Ovary (tissue), 9 donors: ENCODE data around the gene SLC9B1. TPM values are rescaled to one million over a fixed set of nuclear protein-coding genes. Genes with fewer than 3 reads are reported as not detected.
"Not testable (repeated sequence)": the region's sequence is repeated elsewhere in the genome, so short reads cannot be mapped to it uniquely, and the experiment has no call there.

Experiments
- DNase-seq, 5 donors: peaks; one replicate each; pipeline ENCODE4 v3.0.0-alpha.2; 2019 to 2020
- H3K27ac ChIP-seq, 2 donors: fragments of 200-600 bp; one replicate each; pipeline versions ENCODE4 v1.5.1 to v1.8.0; 2019 to 2022
- H3K27me3 ChIP-seq: fragments of 200-600 bp; one replicate; pipeline ENCODE4 v1.8.0; 2022
- H3K36me3 ChIP-seq: fragments of 200-600 bp; sonication (generic); one replicate; pipeline ENCODE4 v1.5.1; 2019
- H3K4me1 ChIP-seq: one replicate; pipeline ENCODE4 v1.8.1; 2013; ENCODE audit warnings: mild to moderate bottlenecking, moderate library complexity; ENCODE audit not compliant: insufficient read depth
- H3K4me3 ChIP-seq: fragments of 200-600 bp; sonication (generic); one replicate; pipeline ENCODE4 v1.5.1; 2017
- H3K9me3 ChIP-seq, 2 donors: fragments of 200-600 bp in 1 of 2; sonication (generic) in 1 of 2; one replicate each; pipeline versions ENCODE4 v1.5.1 to v1.8.1; 2013 to 2019; ENCODE audit warnings: mild to moderate bottlenecking in 1 of 2, moderate library complexity in 1 of 2
- CTCF ChIP-seq, 3 donors: fragments of 450-650 bp in 2 of 3; fragments of 200-600 bp in 1 of 3; IDR thresholded peaks; one replicate each; pipeline versions ENCODE4 v1.5.1 to v1.8.0; 2016 to 2022; ENCODE audit warnings: antibody characterized with exemption in 3 of 3, mild to moderate bottlenecking in 1 of 3
- EP300 ChIP-seq: sonication (generic); formaldehyde crosslinking; IDR thresholded peaks from one replicate; pipeline ENCODE4 v1.6.1; 2017; ENCODE audit warnings: antibody characterized with exemption
- POLR2A ChIP-seq: fragments of 450-650 bp; IDR thresholded peaks from one replicate; pipeline ENCODE4 v1.6.1; 2017; ENCODE audit warnings: antibody characterized with exemption, mild to moderate bottlenecking, moderate library complexity
- WGBS, 3 donors: extraction: QIAGEN DNeasy Blood & Tissue Kit in 1 of 3; methylation state at CpG; one replicate each; pipeline versions ENCODE4 v1.1.5 to v1.1.7; 2013 to 2017; 5-methylcytosine and 5-hydroxymethylcytosine counted together
- intact Hi-C, 4 donors: fragments of 100-400 bp; cut with DNase I; formaldehyde crosslinking; loops; one replicate each; pipeline versions ENCODE4 v1.11.0 to v1.15.1; 2022 to 2023
- polyA plus RNA-seq, 2 donors: library from polyadenylated mRNA; stranded (reverse); fragments of 200-250 nt in 1 of 2; fragments of 350-450 nt in 1 of 2; fragmentation: Illumina TruSeq in 1 of 2; extraction: RNeasy Lipid Tissue Mini Kit (QIAGEN cat#74804) in 1 of 2; gene quantifications; one replicate each; pipeline ENCODE4 v1.2.3, GENCODE V29; 2013 to 2014
- total RNA-seq, 7 donors: library from RNA; depleted of rRNA in 2 of 7; stranded (reverse); fragments of >200 nt in 2 of 7; fragmentation: NEBNext Ultra II Directional in 3 of 7; extraction: Animal tissue kit (Norgen Biotek cat#: 25700) in 3 of 7; gene quantifications; one replicate each; pipeline versions ENCODE4 v1.1.0 to v1.2.4, GENCODE V29; 2016 to 2023
- donor health status: DM: no; HTN: no; CAD: no; lungs with moderate emphysema.
- donor health status: DM: no; HTN: no; CAD: no.
- donor health status: Bipolar disorder and iron deficiency.
- donor health status: DM: yes; HTN: yes; CAD: no.
- donor health status: DM: no; HTN: no; CAD: no.
- donor health status: DM: yes; HTN: yes; CAD: no.

SLC9B1 gene
- total and polyA plus RNA-seq, 9 donors: 0.83 to 3.8 (median 2.0) TPM

DNA sequence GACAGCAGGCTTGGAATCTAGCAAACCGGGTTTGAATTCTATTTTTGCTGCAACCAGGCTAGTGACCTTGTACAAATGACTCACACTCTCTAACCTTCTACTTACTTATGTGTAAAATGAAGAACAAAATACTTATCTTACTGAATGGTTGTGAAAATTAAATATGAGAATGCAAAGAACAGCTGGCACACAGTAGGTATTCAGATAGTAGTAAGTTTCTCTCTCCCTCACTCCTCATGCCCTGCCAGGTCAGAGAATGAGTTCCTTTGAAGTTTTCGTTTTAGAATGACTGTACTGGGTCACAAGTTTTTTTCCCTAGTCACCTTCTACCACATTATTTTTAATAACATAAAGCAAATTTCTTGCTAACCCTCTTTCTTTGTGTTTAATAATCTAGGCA lies 117.7 kb downstream of the SLC9B1 start:
- no peak overlapping the region for H3K4me3 ChIP-seq
- intact Hi-C loops: no loop called here
- no peaks in the 10 kb centered on the region for H3K9me3 ChIP-seq
- no peaks in the 10 kb centered on the region for H3K36me3 ChIP-seq
- TF ChIP-seq POLR2A: no peak
- TF ChIP-seq CTCF (IDR thresholded peaks at IDR 0.05): no peak
- TF ChIP-seq EP300: no peak
- WGBS, 3 donors: 33 to 43% (median 43%) methylated on average over 2 of the region's 2 CpGs
- H3K4me1 ChIP-seq: no peaks in the 10 kb centered on the region
- no peaks in the 10 kb centered on the region for H3K27me3 ChIP-seq
- H3K27ac ChIP-seq: no peak overlapping the region
- DNase-seq: no peak

DNA sequence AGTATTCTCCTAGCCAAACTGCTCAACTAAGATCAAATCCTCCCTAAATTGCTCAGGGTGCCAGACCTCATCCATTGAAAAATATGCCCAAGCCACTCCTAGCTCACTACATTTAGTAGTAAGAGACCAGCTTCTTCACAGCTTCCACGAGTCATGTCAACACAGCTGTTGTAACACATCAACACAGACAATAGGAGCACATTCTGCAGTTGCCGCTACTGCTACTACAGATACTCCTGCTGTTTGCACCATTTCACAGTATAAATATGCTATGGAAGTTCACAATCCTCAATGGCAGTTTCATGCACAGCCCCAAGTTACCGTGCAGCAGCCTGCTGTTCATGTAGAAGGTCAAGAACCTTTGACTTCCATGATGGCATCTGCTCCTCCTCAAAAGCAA lies 121.9 kb downstream of the SLC9B1 start:
- H3K4me1 ChIP-seq, DNase-seq, H3K4me3 ChIP-seq, H3K9me3 ChIP-seq, intact Hi-C loops, H3K36me3 ChIP-seq, H3K27ac ChIP-seq, H3K27me3 ChIP-seq: not testable (repeated sequence)
- WGBS, 3 donors: 78 to 82% (median 78%) methylated on average over 3 of the region's 3 CpGs

DNA sequence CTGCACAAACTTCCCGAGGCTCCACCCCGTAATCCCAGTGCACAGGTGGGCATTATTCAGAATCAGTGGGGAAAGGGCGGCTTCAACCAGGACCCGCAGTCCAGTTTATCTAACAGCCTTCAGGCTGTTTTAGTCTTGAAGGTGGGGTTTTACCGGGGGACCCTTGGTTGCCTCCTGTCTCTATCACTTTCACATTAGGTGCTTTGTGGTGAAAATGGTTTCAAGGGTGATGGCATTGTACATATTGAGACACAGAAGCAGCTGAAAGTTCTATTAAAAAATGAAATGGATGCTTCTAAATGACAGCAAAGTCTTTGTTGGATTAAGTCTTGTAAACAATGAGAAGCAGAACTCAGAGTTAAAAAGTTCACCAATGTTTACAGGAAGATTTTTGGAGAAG lies 123.0 kb downstream of the SLC9B1 start:
- H3K4me3 ChIP-seq, H3K9me3 ChIP-seq, intact Hi-C loops, H3K4me1 ChIP-seq, H3K27me3 ChIP-seq, H3K36me3 ChIP-seq, H3K27ac ChIP-seq, DNase-seq: not testable (repeated sequence)
- WGBS, 3 donors: 92 to 94% (median 93%) methylated on average over 5 of the region's 5 CpGs

GRCh38 chr4:102889866-102890265 lies 129.6 kb downstream of the SLC9B1 start:
- H3K9me3 ChIP-seq, H3K36me3 ChIP-seq, H3K4me1 ChIP-seq, H3K4me3 ChIP-seq, intact Hi-C loops, H3K27me3 ChIP-seq, H3K27ac ChIP-seq, DNase-seq: not testable (repeated sequence)
- WGBS, 3 donors: 90 to 94% (median 92%) methylated on average over 3 of the region's 3 CpGs

DNA sequence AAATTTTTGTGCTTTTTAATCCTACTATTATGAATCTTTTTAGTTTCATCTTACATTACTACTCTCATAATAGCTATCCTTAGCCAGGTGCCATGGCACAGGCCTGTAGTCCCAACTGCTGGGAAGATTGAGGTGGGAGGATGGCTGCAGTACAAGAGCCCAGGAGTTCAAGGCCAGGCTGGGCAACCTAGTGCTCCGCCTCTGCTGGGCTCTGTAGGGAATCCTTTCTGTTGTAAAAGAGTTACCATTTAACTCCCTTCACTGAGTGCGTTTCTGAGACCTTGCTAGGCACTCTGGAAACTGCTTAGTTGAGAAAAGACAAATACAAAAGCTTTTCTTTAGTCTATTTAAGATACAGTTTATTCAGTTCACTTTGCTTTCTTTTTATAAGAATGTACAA lies 130.9 kb downstream of the SLC9B1 start:
- intact Hi-C loops, H3K9me3 ChIP-seq, H3K4me1 ChIP-seq, H3K27ac ChIP-seq, H3K4me3 ChIP-seq, H3K27me3 ChIP-seq, H3K36me3 ChIP-seq, DNase-seq: not testable (repeated sequence)
- 81 to 84% (median 83%) methylated on average over 2 of the region's 2 CpGs for WGBS, 3 donors

DNA sequence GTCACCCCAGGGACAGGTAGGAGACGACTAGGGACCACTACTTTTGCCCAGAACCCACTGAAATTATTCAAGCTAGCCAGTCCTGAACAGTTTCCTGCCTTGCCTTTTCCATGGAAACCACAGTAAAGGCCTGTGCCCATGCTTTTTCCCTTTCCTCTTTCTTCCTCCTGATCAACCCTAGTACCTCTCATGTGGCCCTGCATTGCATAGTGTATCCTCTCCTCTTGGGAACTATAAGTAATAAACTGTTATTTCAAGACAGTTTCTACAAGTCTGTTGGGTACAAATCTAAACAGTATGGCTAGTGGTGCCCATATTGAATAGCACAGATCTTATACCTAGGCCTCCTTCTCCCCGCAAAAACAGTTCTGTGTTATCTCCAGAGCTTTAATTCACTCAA lies 136.2 kb downstream of the SLC9B1 start:
- H3K36me3 ChIP-seq: no peaks in the 10 kb centered on the region
- WGBS, 3 donors: 96 to 97% (median 97%) methylated on average over 2 of the region's 2 CpGs
- TF ChIP-seq POLR2A (no peak), CTCF (IDR thresholded peaks at IDR 0.05) (no peak), EP300 (no peak)
- no peaks in the 10 kb centered on the region for H3K27me3 ChIP-seq
- no peaks in the 10 kb centered on the region for H3K9me3 ChIP-seq
- H3K4me3 ChIP-seq: no peak overlapping the region
- intact Hi-C loops: no loop called here
- DNase-seq: no peak
- no peak overlapping the region for H3K27ac ChIP-seq
- H3K4me1 ChIP-seq: no peaks in the 10 kb centered on the region

DNA sequence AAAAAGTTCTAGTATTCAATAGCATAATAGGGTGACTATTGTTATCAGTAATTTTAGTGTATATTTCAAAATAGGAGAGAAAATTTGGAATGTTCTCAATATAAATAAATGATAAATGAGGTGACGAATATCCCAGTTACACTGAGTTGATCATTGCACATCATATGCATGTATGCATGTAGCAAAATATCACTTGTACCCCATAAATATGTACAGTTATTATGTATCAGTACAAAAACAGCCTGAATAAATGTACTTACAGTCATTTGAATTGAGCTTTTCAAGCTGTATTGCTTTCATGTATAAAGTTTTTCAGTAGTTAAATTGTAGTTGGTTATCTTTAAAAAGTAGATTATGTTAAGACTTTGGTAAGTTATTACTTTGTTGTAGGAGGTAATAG lies 138.2 kb downstream of the SLC9B1 start:
- WGBS, 3 donors: 86 to 95% (median 94%) methylated on average over 1 of the region's 1 CpG
- Histone ChIP-seq H3K4me1 (no peaks in the 10 kb centered on the region), H3K4me3 (no peak overlapping the region), H3K27me3 (no peaks in the 10 kb centered on the region), H3K36me3 (no peaks in the 10 kb centered on the region), H3K27ac (no peak overlapping the region), H3K9me3 (no peaks in the 10 kb centered on the region)
- intact Hi-C loops: no loop called here
- DNase-seq: no peak
- TF ChIP-seq POLR2A (no peak), EP300 (no peak), CTCF (IDR thresholded peaks at IDR 0.05) (no peak)
